HUES6 (cell line): ENCODE results near the gene EP400.

Experiments
- H3K27ac ChIP-seq: 2 replicates; pipeline ENCODE4 v1.7.0; 2013; ENCODE audit warnings: low read depth, mild to moderate bottlenecking, low read length, inconsistent platforms
- H3K27me3 ChIP-seq: 2 replicates; pipeline ENCODE4 v1.6.1; 2013; ENCODE audit warnings: low read length; ENCODE audit not compliant: control insufficient read depth, insufficient read depth
- H3K36me3 ChIP-seq: 2 replicates; pipeline ENCODE4 v1.6.1; 2013; ENCODE audit warnings: low read length; ENCODE audit not compliant: control insufficient read depth, insufficient read depth
- H3K4me1 ChIP-seq: 2 replicates; pipeline ENCODE4 v1.6.1; 2013; ENCODE audit warnings: low read length; ENCODE audit not compliant: control insufficient read depth, insufficient read depth
- H3K4me3 ChIP-seq: 2 replicates; pipeline ENCODE4 v1.5.1; 2013; ENCODE audit warnings: low read depth, low read length
- H3K9ac ChIP-seq: one replicate; pipeline ENCODE4 v1.6.1; 2013; ENCODE audit warnings: mild to moderate bottlenecking, low read length
- H3K9me3 ChIP-seq: 2 replicates; pipeline ENCODE4 v1.6.1; 2013; ENCODE audit warnings: low read depth, low read length; ENCODE audit not compliant: control insufficient read depth, insufficient read depth

The EP400 gene

DNA sequence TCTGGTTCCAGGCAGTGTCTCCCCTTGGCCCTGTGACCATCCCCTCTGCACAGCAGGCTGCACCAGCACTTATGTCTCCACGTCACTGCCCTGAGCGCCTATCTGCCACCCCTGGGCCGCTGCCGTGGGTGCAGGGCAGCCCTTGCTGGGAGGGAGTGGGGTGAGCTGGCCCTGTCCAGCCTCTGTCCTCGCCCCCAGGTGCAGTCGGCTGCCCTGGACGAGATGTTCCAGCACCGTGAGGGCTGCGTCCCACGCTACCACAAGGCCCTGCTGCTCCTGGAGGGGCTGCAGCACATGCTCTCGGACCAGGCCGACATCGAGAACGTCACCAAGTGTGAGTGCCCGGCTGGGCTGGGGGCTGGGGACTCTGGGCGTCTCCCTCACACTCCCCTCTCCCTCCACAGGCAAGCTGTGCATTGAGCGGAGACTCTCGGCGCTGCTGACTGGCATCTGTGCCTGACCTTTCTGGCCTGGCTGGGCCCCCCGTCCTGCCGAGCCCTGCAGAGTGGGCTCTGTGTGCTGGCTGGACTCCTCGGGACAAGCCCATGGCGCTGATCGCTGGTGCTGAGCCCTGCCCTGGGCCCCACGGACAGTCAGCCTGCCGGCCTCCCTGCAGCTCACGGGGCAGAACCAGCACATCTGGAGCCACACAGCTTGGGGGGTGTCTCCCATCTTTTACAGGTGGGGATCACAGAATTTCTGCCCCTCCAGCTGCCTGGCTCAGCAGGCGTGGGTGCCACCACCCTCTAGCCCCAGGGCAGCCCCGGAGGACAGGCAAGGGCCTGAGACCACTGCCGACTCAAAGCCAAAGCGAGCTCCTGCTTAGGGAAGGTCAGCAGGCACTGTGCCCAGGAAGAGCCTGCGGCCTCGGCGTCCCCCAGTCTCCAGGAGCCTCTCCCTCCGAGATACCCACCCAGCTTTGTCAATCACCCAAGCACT lies 28.6 kb upstream of the EP400 start:
- Histone ChIP-seq H3K27ac (no peak overlapping the region), H3K9ac (peak overlapping the region; percentile 12), H3K9me3 (no peaks in the 10 kb centered on the region), H3K36me3 (peaks cover 46% of the 10 kb centered on the region), H3K4me1 (no peaks in the 10 kb centered on the region), H3K4me3 (no peak overlapping the region), H3K27me3 (no peaks in the 10 kb centered on the region)

DNA sequence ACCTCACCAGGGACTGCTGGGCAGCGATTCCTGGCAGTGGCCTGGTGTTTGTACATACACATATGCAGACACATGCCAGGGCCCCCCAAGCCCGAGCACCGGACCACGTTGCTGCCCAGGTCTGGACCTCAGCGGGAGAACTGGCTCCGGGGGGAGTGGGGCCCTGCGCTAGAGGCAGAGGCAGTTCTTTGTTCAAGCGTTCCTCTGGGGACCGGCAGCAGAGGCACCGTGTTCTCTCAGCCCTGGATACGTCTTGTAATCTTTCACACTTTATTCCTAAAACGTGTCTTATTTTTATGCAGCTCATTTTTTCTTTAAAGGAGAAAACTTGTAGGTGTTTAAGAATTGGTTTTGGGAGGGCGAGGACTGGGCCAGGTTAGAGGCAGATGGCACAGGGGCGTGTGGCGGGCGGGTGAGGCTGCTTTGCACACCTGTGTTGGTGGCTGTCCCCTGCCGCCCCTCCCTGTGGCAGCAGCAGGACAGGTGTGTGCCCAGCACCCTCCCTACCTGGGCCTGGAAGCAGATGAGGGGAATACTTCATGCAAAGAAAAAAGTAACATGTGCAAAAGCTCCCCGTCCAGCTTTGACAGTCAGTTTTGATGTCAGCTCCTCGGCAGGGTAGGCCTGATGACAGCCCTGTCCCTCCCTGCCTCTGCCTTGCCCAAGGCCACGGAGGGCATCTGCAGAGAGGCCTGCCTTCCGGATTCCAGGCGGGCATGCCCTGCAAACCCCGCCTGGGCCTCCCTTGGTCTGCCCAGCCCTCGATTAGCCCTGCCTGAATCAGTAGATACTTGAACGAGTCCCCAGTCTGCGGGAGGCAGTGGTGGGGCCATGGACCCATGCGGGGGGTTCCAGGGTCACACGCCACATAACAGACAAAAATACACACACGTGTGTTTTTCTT lies 27.6 kb upstream of the EP400 start:
- H3K9me3 ChIP-seq: peaks cover 3% of the 10 kb centered on the region
- H3K9ac ChIP-seq: no peak overlapping the region
- H3K27ac ChIP-seq: no peak overlapping the region
- H3K27me3 ChIP-seq: no peaks in the 10 kb centered on the region
- no peak overlapping the region for H3K4me3 ChIP-seq
- no peaks in the 10 kb centered on the region for H3K4me1 ChIP-seq
- peaks cover 40% of the 10 kb centered on the region for H3K36me3 ChIP-seq

DNA sequence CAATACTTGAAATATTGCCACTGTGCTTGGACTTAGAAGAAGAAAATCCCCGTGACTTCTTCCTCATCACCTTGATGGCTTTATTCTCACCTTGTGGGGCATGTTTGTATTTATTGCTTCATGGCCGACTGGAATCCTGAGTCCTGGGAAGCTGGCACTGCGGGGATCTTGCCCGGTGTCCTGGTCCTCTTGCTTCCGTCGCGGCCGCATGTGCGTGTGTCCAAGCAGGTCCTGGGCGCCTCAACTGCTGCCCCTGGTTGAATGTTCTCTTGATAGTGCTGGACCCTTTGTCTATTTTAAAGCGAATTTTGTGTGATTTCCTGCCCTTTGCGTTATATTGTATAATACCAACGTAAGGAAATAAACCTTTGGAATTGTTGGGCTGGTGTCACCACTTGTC lies 27.0 kb upstream of the EP400 start:
- no peaks in the 10 kb centered on the region for H3K27me3 ChIP-seq
- H3K36me3 ChIP-seq: peaks cover 40% of the 10 kb centered on the region
- H3K9me3 ChIP-seq: peaks cover 9% of the 10 kb centered on the region
- no peak overlapping the region for H3K4me3 ChIP-seq
- no peak overlapping the region for H3K9ac ChIP-seq
- H3K27ac ChIP-seq: no peak overlapping the region
- no peaks in the 10 kb centered on the region for H3K4me1 ChIP-seq

DNA sequence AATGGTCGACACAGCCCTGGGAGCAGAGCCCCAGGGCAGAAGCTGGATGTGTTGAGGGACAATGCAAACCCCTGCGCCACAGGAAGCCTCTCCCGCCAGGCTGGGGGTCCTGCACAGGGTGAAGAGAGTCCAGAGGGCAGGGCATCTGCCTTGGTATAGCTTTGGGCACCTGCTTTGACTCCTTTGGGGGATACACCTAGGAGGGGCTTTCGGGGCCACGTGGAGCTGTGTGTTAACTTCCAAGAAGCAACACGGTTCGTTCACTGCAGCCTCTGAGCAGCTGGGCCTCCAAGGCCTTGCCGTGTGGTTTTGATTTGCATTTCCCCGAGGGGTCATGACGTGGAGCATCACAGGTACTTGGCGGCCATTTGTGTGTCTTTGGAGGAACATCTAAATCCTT lies 26.5 kb upstream of the EP400 start:
- peaks cover 40% of the 10 kb centered on the region for H3K36me3 ChIP-seq
- no peak overlapping the region for H3K9ac ChIP-seq
- H3K4me3 ChIP-seq: no peak overlapping the region
- H3K4me1 ChIP-seq: no peaks in the 10 kb centered on the region
- peaks cover 9% of the 10 kb centered on the region for H3K9me3 ChIP-seq
- no peak overlapping the region for H3K27ac ChIP-seq
- H3K27me3 ChIP-seq: no peaks in the 10 kb centered on the region

DNA sequence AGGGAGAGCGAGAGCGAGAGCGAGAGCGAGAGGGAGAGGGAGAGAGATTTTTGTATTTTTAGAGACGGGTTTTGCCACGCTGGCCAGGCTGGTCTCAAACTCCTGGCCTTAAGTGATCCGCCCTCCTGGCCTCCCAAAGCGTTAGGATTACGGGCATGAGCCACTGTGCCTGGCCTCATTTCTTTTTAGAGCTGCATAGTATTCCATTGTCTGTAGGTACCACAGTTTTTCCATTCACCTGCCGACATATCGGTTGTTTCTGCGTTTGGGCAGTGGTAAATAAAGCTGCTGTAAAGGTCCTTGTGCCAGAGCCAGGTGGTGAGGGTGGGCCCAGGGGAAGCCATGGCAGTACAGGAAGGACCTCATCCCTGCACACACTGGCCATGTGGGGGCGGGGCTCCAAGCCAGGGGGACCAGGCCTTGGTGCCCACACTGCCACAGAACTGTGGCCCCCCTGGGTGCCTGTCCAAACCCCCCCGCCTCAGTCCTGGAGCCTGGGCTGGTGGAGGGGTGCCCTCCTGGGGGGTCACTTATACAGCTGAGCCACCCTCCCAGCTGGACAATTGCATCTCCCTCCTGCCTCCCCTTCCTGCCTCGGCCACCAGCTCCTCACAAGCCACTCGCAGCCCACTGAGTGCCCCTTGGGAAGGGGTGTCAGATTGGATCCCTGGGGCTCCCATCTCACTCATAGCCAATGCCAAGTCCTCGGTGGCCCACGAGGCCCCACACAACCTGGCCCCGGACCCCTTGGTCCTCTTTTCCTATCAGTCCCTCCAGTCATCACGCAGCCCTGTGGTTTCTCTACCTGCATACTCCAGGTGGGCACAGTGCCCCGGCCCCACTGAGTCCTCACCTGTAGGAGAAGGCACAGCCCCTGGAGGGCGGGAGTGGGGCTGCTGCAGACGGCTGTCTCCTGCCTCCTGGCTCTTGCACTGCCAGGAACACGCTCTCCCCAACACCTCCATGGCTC lies 22.3 kb upstream of the EP400 start:
- Histone ChIP-seq H3K9ac (peak overlapping the region; percentile 73), H3K4me1 (no peaks in the 10 kb centered on the region), H3K36me3 (peaks cover 21% of the 10 kb centered on the region), H3K27me3 (no peaks in the 10 kb centered on the region), H3K4me3 (peak overlapping the region; percentile 88; the same call in 1 of the 2 replicates), H3K27ac (no peak overlapping the region), H3K9me3 (peaks cover 9% of the 10 kb centered on the region)

DNA sequence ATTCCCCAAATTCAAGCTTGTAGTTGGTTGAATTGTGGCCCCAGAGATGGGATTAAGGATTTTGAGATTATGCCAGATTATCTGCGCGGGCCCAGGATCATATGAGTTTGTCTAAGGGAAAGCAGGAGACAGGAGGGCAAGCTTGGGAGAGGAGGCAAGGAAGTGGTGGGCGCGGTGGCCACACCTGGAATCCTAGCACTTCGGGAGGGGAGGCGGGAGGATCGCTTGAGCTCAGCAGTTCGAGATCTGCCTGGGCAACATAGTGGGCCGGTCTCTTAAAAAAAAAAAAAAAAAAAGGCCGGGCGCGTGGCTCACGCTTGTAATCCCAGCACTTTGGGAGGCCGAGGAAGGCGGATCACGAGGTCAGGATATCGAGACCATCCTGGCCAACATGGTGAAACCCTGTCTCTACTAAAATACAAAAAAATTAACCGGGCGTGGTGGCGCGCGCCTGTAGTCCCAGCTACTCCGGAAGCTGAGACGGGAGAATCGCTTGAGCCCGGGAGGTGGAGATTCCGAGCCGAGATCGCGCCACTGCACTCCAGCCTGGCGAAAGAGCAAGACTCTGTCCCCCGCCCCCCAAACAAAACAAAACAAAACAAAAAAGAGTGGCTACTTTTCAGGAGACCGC lies 21.5 kb upstream of the EP400 start:
- H3K4me1 ChIP-seq: no peaks in the 10 kb centered on the region
- peaks cover 9% of the 10 kb centered on the region for H3K9me3 ChIP-seq
- H3K36me3 ChIP-seq: peaks cover 25% of the 10 kb centered on the region
- peak overlapping the region; percentile 88 for H3K4me3 ChIP-seq
- no peak overlapping the region for H3K27ac ChIP-seq
- H3K9ac ChIP-seq: peak overlapping the region; percentile 73
- H3K27me3 ChIP-seq: no peaks in the 10 kb centered on the region

DNA sequence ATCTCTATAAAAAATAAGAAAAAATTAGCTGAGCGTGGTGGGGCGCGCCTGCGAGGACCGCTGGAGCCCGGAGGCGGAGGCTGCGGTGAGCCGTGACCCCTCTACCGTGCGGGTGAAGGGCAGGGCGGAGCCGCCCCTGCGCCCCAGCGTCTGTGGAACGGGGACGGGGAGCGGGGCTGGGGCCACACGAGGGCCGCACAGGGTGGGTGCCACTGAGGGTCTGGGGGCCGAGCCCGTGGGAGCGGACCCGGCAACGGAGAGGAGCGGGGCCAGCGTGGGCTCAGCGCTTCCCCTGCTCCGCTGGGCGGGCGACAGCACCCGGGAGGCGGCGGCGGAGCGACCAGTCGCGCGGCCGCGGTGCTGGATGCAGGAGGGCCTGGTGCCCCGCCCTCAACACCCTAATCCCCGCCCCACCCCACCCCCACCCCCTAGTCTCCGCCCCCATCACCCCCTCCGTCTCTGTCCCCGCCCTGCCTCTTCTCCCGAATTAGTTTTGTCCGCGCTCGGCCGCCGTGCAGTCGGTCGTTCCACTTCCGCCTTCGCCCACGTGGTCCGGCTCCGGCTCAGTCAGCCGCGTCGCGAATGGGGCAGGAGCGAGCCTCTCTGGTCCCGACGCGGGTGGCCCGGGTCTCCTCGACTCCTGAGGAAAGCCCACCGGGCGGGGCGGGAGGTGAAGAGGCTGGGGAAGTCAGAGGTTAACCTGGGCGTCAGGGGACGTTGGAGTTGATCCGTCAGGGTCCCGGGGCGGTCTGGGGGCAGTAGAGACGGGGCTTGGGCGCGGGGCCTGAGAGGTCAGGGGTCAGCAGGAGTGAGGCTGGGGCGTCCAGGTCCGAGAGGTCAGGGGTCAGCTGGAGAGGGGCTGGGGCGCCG lies 20.8 kb upstream of the EP400 start, which contains the start of gene PUS1:
Gene PUS1, plus strand, starts transcription at position 566 of the 870 bp plus-strand sequence. CDS start 447 bp downstream, outside the sequence.
- H3K4me3 ChIP-seq: peak within 1 kb of the TSS; percentile 88
- peak within 1 kb of the TSS; percentile 97 for H3K9ac ChIP-seq
- H3K4me1 ChIP-seq: no peaks in the 10 kb centered on the region
- H3K9me3 ChIP-seq: peaks cover 9% of the 10 kb centered on the region
- H3K36me3 ChIP-seq: peaks cover 31% of the 10 kb centered on the region
- peak within 1 kb of the TSS; percentile 89 for H3K27ac ChIP-seq
- H3K27me3 ChIP-seq: no peaks in the 10 kb centered on the region

DNA sequence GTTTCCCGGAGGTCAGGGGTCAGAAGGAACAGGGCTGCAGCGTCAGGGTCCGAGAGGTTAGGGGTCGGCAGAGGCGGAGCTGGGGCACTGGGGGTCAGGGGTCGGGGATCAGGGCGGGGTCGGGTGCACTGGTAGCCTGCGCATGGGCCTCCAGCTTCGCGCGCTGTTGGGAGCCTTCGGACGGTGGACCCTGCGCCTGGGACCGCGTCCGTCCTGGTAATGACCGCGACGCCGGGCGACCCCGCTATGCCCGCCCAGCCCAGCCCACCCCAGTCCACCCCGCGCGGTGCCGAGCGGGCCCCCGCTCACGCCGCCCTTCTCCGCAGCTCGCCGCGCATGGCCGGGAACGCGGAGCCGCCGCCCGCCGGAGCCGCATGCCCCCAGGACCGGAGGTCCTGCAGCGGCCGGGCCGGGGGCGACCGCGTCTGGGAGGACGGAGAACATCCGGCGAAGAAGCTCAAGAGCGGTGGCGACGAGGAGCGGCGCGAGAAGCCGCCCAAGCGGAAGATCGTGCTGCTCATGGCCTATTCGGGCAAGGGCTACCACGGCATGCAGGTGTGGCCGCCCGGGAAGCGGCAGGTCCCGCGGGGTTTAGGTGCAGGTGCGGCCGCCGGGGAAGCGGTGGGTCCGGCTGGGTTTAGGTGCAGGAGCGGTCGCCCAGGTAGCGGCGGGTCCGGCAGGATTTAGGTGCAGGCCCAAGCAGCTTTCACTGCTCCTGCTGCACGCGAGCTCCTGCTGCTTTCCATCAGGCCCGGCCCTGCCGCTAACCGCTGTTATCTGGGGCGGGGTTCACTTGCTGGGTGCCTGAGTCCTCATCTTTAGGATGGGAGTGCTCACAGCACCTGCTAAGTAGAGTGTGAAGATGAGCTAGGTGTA lies 19.9 kb upstream of the EP400 start:
- no peaks in the 10 kb centered on the region for H3K27me3 ChIP-seq
- peak overlapping the region; percentile 89 for H3K27ac ChIP-seq
- peaks cover 9% of the 10 kb centered on the region for H3K9me3 ChIP-seq
- H3K9ac ChIP-seq: peak overlapping the region; percentile 97
- H3K4me3 ChIP-seq: peak overlapping the region; percentile 88
- no peaks in the 10 kb centered on the region for H3K4me1 ChIP-seq
- H3K36me3 ChIP-seq: peaks cover 40% of the 10 kb centered on the region

DNA sequence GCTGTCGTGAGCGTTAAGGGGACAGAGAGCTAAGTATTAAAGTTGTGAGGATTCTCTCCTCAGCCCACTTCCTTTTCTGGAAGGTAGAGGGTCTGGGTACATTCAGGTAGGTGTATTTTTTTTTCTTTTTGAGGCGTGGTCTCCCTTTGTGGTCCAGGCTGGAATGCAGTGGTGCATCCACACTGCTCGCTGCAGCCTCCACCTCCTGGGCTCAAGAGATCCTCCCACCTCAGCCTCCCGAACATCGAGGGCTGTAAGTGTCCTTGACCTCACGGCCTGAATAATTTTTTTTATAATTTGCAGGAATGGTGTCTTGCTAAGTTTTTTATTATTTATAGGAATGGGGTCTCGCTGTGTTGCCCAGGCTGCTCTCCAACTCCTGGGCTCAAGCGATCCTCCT lies 19.2 kb upstream of the EP400 start:
- Histone ChIP-seq H3K27ac (no peak overlapping the region), H3K4me3 (peak overlapping the region; percentile 88), H3K4me1 (no peaks in the 10 kb centered on the region), H3K9ac (peak overlapping the region; percentile 97), H3K9me3 (peaks cover 9% of the 10 kb centered on the region), H3K36me3 (peaks cover 46% of the 10 kb centered on the region), H3K27me3 (no peaks in the 10 kb centered on the region)
